NT2/D1 (cell line): ENCODE data around the gene TRIM9.

Experiments
- SUZ12 ChIP-seq: IDR thresholded peaks from 2 replicates; pipeline ENCODE4 v1.6.1; 2011; ENCODE audit not compliant: insufficient read length, insufficient read depth; ENCODE audit errors: extremely low read depth
- YY1 ChIP-seq: IDR thresholded peaks from 2 replicates; pipeline ENCODE4 v1.6.1; 2011; ENCODE audit not compliant: insufficient read length, insufficient read depth
- ZNF274 ChIP-seq: IDR thresholded peaks from 2 replicates; pipeline ENCODE4 v1.6.1; 2011; ENCODE audit warnings: mild to moderate bottlenecking, low read depth, low read length

DNA sequence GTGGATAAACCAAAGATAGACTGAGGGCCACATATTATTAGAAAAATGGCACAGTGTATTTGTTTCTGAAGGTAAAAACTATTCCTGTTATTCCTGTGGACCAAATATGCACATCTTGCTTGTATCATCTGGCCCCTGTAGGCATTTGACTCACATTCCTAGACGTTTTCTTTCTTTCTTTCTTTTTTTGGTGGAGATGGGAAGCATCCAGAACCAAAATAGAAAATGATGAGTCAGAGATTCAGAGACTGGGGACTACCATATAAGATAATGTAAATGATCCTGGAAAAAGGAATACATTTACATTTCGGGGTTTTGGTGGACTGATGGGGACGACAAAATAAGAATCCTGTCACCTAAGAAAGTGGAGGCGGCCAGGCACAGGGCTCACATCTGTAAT lies 24.2 kb downstream of the TRIM9 start:
- no peak for TF ChIP-seq SUZ12
- TF ChIP-seq YY1 = no peak
- no peak for TF ChIP-seq ZNF274
